Adrenal gland (tissue), 12 donors: ENCODE results near the gene IRS2. TPM values are rescaled to one million over a fixed set of nuclear protein-coding genes. Genes with fewer than 3 reads are reported as not detected.

ENCODE experiments used
- DNase-seq, 7 donors: peaks; one replicate each; pipeline ENCODE4 v3.0.0-alpha.2; 2019 to 2020
- H3K27ac ChIP-seq, 5 donors: fragments of 200-600 bp; sonication (generic) in 4 of 5; 1 replicate in 3 of 5; 2 replicates in 2 of 5; pipeline versions ENCODE4 v1.5.1 to v1.8.0; 2016 to 2020; ENCODE audit warnings: mild to moderate bottlenecking in 1 of 5
- H3K27me3 ChIP-seq: fragments of 200-600 bp; 2 replicates; pipeline ENCODE4 v1.8.0; 2021
- H3K36me3 ChIP-seq, 2 donors: fragments of 200-600 bp; replicated peaks in 1 of 2; 1 replicate in 1 of 2; 2 replicates in 1 of 2; pipeline versions ENCODE4 v1.5.1 to v1.8.0; 2018 to 2022
- H3K4me1 ChIP-seq, 2 donors: fragments of 200-600 bp; replicated peaks in 1 of 2; 1 replicate in 1 of 2; 2 replicates in 1 of 2; pipeline versions ENCODE4 v1.5.1 to v1.8.0; 2018 to 2021
- H3K4me3 ChIP-seq, 4 donors: fragments of 200-600 bp; sonication (generic) in 3 of 4; one replicate each; pipeline ENCODE4 v1.5.1; 2016 to 2018
- H3K9me3 ChIP-seq, 3 donors: fragments of 200-600 bp; sonication (generic) in 1 of 3; replicated peaks in 1 of 3; 1 replicate in 2 of 3; 2 replicates in 1 of 3; pipeline versions ENCODE4 v1.5.1 to v1.8.0; 2016 to 2021
- CTCF ChIP-seq, 6 experiments: fragments of 450-650 bp in 4 of 6; fragments of 200-600 bp in 2 of 6; sonication (generic) in 1 of 6; IDR thresholded peaks; 1 replicate in 5 of 6; 2 replicates in 1 of 6; pipeline versions ENCODE4 v1.5.1 to v1.8.0; 2016 to 2021; ENCODE audit warnings: antibody characterized with exemption in 6 of 6, mild to moderate bottlenecking in 2 of 6, moderate library complexity in 1 of 6
- POLR2A ChIP-seq, 2 donors: fragments of 450-650 bp; IDR thresholded peaks; one replicate each; pipeline ENCODE4 v1.6.1; 2017; ENCODE audit warnings: antibody characterized with exemption in 2 of 2, mild to moderate bottlenecking in 2 of 2, moderate library complexity in 1 of 2
- WGBS, 4 donors: extraction: QIAGEN DNeasy Blood & Tissue Kit in 2 of 4; methylation state at CpG; one replicate each; pipeline versions ENCODE4 v1.1.5 to v1.1.7; 2013 to 2017; 5-methylcytosine and 5-hydroxymethylcytosine counted together
- intact Hi-C, 2 donors: fragments of 100-400 bp; cut with DNase I; formaldehyde crosslinking; loops; one replicate each; pipeline versions ENCODE4 v1.14.1 to v1.15.0; 2022 to 2023
- polyA plus RNA-seq, 3 donors: library from polyadenylated mRNA; stranded (reverse); fragments of 200-250 nt in 2 of 3; fragments of 350-450 nt in 1 of 3; fragmentation: Illumina TruSeq in 1 of 3; extraction: RNeasy Lipid Tissue Mini Kit (QIAGEN cat#74804) in 1 of 3; gene quantifications; one replicate each; pipeline ENCODE4 v1.2.3, GENCODE V29; 2013 to 2014
- total RNA-seq, 9 donors: library from RNA; depleted of rRNA in 4 of 9; stranded (reverse); fragments of >200 nt in 4 of 9; fragments of 120-200 nt in 1 of 9; fragmentation: NEBNext Ultra II Directional in 1 of 9; extraction: Animal tissue kit (Norgen Biotek cat#: 25700) in 1 of 9; gene quantifications; one replicate each; pipeline versions ENCODE4 v1.1.0 to v1.2.4, GENCODE V29; 2013 to 2023
- donor health status: healthy with polysubstance abuse.
- donor health status: Bipolar disorder and iron deficiency.
- donor health status: DM: yes; HTN: yes; CAD: no.
- donor health status: DM: no; HTN: no; CAD: no.
- donor health status: DM: no; HTN: no; CAD: no.
- donor health status: DM: yes; HTN: yes; CAD: no.

Gene IRS2
- total and polyA plus RNA-seq, 12 donors, result 11.0 to 84.2 (median 47.4) TPM

GRCh38 chr13:109787135-109787954 lies 962 bp upstream of the IRS2 start:
- Histone ChIP-seq H3K9me3 (no peaks in the 10 kb centered on the region), H3K27me3 (no peaks in the 10 kb centered on the region), H3K4me1 (peaks cover 15 to 49% of the 10 kb centered on the region in 2 donors), H3K4me3 (peak overlapping the region; percentile 38 to 67 (median 50)), H3K36me3 (peaks cover 0 to 21% of the 10 kb centered on the region in 2 donors), H3K27ac (peak overlapping the region in 4 of 5 donors; percentile 77 to 98 (median 86))
- no peak for TF ChIP-seq CTCF (IDR thresholded peaks at IDR 0.05)
- peak in 1 of 2 donors; percentile 28 for TF ChIP-seq POLR2A (IDR thresholded peaks at IDR 0.05)
- intact Hi-C loops, result loop anchor here (5.0 to 10.0 kb wide), 4 partner anchors 73 to 643 kb away; no protein-coding TSS in a partner anchor
- DNase-seq, result peak; percentile 43 to 73 (median 56)
- 0 to 2% (median 1%) methylated on average over 14 to 86 of the region's 86 CpGs for WGBS, 4 donors

- peaks cover 0 to 27% of the 10 kb centered on the region in 2 donors for H3K36me3 ChIP-seq
- H3K27ac ChIP-seq, result peak overlapping the region; percentile 69 to 98 (median 91)
Measured at GRCh38 chr13:109785892-109786450, 412 bp downstream of the IRS2 start.

GRCh38 chr13:109785141-109785891 lies 1.1 kb downstream of the IRS2 start:
- Histone ChIP-seq H3K36me3 (peaks cover 0 to 27% of the 10 kb centered on the region in 2 donors), H3K4me1 (peaks cover 18 to 53% of the 10 kb centered on the region in 2 donors), H3K9me3 (no peaks in the 10 kb centered on the region), H3K27me3 (no peaks in the 10 kb centered on the region), H3K4me3 (peak overlapping the region; percentile 35 to 82 (median 64)), H3K27ac (peak overlapping the region; percentile 69 to 98 (median 91))
- no peak for TF ChIP-seq CTCF (IDR thresholded peaks at IDR 0.05)
- TF ChIP-seq POLR2A (IDR thresholded peaks at IDR 0.05), result peak; percentile 12 to 15
- DNase-seq, result peak; percentile 51 to 79 (median 64)
- 0 to 2% (median 1%) methylated on average over 2 to 98 of the region's 98 CpGs for WGBS, 4 donors
- intact Hi-C loops, result loop anchor here (5.0 to 10.0 kb wide), 4 partner anchors 71 to 641 kb away; no protein-coding TSS in a partner anchor

More at GRCh38 chr13:109785892-109786450, 412 bp downstream of the IRS2 start:
- intact Hi-C loops, result loop anchor here (5.0 to 10.0 kb wide), 4 partner anchors 71 to 641 kb away; no protein-coding TSS in a partner anchor
- DNase-seq, result peak in 3 of 7 donors; percentile 34 to 56 (median 50)
- Histone ChIP-seq H3K4me3 (peak overlapping the region; percentile 35 to 82 (median 64)), H3K9me3 (no peaks in the 10 kb centered on the region), H3K27me3 (no peaks in the 10 kb centered on the region), H3K4me1 (peaks cover 18 to 53% of the 10 kb centered on the region in 2 donors)
- 0 to 2% (median 1%) methylated on average over 1 to 87 of the region's 88 CpGs; no CpG with 5 or more reads in 1 of the 4 donors for WGBS, 4 donors
- TF ChIP-seq CTCF (IDR thresholded peaks at IDR 0.05) (no peak), POLR2A (IDR thresholded peaks at IDR 0.05) (no peak)
